ENCODE measurements around the gene RAB44. TPM values are rescaled to one million over a fixed set of nuclear protein-coding genes. Genes with fewer than 3 reads are reported as not detected.

The RAB44 gene
- total RNA-seq, 1 donor from 2014 or later: not detected

DNA sequence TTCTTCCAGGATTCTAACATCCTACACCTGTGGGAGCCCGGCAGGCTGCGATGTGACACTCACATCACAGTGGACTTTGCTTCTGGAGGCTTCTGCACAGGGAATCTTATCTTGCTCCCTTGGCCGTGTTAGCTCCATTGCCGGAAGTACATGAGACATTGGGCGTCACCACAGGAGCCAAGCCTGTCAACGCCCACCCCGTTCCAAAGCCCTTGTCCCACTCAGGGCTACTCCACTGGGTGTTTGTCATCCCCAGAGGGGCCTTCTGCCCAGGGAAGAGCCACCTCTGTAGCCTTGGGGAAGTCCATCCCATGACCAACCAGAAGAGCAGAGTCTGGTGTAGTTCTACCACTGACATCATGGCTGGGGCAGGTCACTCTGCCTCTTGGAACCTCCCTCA lies 1.7 kb downstream of the RAB44 start:
- Mint-ChIP-seq H3K36me3 (no peaks in the 10 kb centered on the region), H3K27ac (no peak overlapping the region)
- no peak for DNase-seq (ENCODE audit: extremely low spot score, unreplicated experiment)

GRCh38 chr6:36700071-36700812 lies 2.6 kb downstream of the RAB44 start:
- TF ChIP-seq, protein P1, sequence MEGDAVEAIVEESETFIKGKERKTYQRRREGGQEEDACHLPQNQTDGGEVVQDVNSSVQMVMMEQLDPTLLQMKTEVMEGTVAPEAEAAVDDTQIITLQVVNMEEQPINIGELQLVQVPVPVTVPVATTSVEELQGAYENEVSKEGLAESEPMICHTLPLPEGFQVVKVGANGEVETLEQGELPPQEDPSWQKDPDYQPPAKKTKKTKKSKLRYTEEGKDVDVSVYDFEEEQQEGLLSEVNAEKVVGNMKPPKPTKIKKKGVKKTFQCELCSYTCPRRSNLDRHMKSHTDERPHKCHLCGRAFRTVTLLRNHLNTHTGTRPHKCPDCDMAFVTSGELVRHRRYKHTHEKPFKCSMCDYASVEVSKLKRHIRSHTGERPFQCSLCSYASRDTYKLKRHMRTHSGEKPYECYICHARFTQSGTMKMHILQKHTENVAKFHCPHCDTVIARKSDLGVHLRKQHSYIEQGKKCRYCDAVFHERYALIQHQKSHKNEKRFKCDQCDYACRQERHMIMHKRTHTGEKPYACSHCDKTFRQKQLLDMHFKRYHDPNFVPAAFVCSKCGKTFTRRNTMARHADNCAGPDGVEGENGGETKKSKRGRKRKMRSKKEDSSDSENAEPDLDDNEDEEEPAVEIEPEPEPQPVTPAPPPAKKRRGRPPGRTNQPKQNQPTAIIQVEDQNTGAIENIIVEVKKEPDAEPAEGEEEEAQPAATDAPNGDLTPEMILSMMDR (conservative IDR thresholded peaks at IDR 0.05): no peak
- H3K36me3 Mint-ChIP-seq: no peaks in the 10 kb centered on the region
- no peak for DNase-seq (ENCODE audit: extremely low spot score, unreplicated experiment)
- no peak overlapping the region for H3K4me3 Mint-ChIP-seq
- no peaks in the 10 kb centered on the region for H3K9me3 Mint-ChIP-seq
- H3K27me3 Mint-ChIP-seq: peaks cover 10% of the 10 kb centered on the region
- no peak overlapping the region for H3K27ac Mint-ChIP-seq
- no peaks in the 10 kb centered on the region for H3K4me1 Mint-ChIP-seq (ENCODE audit: unreplicated experiment)

More for the DNA sequence above, 1.7 kb downstream of the RAB44 start:
- Mint-ChIP-seq H3K4me3 (no peak overlapping the region), H3K27me3 (peaks cover 10% of the 10 kb centered on the region), H3K4me1 (ENCODE audit: unreplicated experiment) (no peaks in the 10 kb centered on the region), H3K9me3 (no peaks in the 10 kb centered on the region)
- TF ChIP-seq, protein P1 (conservative IDR thresholded peaks at IDR 0.05): no peak

- no peak for DNase-seq (ENCODE audit: extremely low spot score, unreplicated experiment)
- Mint-ChIP-seq H3K27me3 (peaks cover 10% of the 10 kb centered on the region), H3K36me3 (no peaks in the 10 kb centered on the region), H3K4me3 (no peak overlapping the region), H3K9me3 (no peaks in the 10 kb centered on the region), H3K4me1 (ENCODE audit: unreplicated experiment) (no peaks in the 10 kb centered on the region), H3K27ac (no peak overlapping the region)
- TF ChIP-seq, protein P1 (conservative IDR thresholded peaks at IDR 0.05): no peak
These were observed 3.2 kb downstream of the RAB44 start for GRCh38 chr6:36700831-36701230.

- Mint-ChIP-seq H3K36me3 (no peaks in the 10 kb centered on the region), H3K27me3 (peaks cover 10% of the 10 kb centered on the region), H3K4me3 (no peak overlapping the region), H3K9me3 (no peaks in the 10 kb centered on the region), H3K4me1 (ENCODE audit: unreplicated experiment) (no peaks in the 10 kb centered on the region), H3K27ac (no peak overlapping the region)
- no peak for DNase-seq (ENCODE audit: extremely low spot score, unreplicated experiment)
- TF ChIP-seq, protein P1 (conservative IDR thresholded peaks at IDR 0.05): no peak
These were observed 3.9 kb downstream of the RAB44 start for GRCh38 chr6:36701401-36701991.

DNA sequence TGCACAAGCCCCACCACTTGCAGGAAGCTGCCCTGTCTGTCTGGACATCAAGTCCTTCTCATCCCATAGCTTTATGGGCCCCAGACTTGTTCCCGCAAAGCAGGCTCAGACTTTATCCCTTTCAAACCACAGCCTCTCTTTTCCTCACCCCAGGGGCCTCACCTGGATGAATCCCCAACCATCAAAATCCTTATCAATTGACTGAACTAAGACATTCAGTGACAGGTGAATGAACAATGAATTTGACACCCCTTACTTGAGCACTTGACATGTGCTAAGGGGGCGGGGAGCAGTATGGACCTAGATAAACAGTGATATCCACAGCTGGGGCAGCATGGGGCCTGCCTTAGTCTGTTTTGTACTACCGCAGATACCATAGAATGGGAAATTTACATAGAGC lies 5.0 kb downstream of the RAB44 start:
- H3K27me3 Mint-ChIP-seq: peaks cover 10% of the 10 kb centered on the region
- H3K27ac Mint-ChIP-seq: no peak overlapping the region
- TF ChIP-seq, protein P1 (conservative IDR thresholded peaks at IDR 0.05): no peak
- no peak for DNase-seq (ENCODE audit: extremely low spot score, unreplicated experiment)
- H3K4me1 Mint-ChIP-seq (ENCODE audit: unreplicated experiment): no peaks in the 10 kb centered on the region
- H3K4me3 Mint-ChIP-seq: no peak overlapping the region
- H3K36me3 Mint-ChIP-seq: no peaks in the 10 kb centered on the region
- no peaks in the 10 kb centered on the region for H3K9me3 Mint-ChIP-seq

Measured in type B pancreatic cell (in vitro differentiated cells).